Middle frontal gyrus (tissue), 1 donor: ENCODE data around the gene SUFU.

ENCODE experiments used
- DNase-seq: peaks from one replicate; pipeline ENCODE4 v3.0.0-alpha.2; 2015; ENCODE audit warnings: low spot score; ENCODE audit errors: extremely low spot score

SUFU gene

GRCh38 chr10:102593074-102593803 lies 89.5 kb downstream of the SUFU start:
- DNase-seq: no peak

GRCh38 chr10:102593804-102594079 lies 90.0 kb downstream of the SUFU start:
- no peak for DNase-seq

GRCh38 chr10:102595293-102595692 lies 91.5 kb downstream of the SUFU start:
- no peak for DNase-seq

GRCh38 chr10:102595897-102596296 lies 92.1 kb downstream of the SUFU start:
- DNase-seq: no peak

GRCh38 chr10:102596506-102596971 lies 92.8 kb downstream of the SUFU start:
- DNase-seq: peak; percentile 21

- no peak for DNase-seq
These were observed 93.6 kb downstream of the SUFU start for GRCh38 chr10:102597131-102597991.

- DNase-seq: no peak
These were observed 94.5 kb downstream of the SUFU start for GRCh38 chr10:102598243-102598642.

GRCh38 chr10:102599565-102600327 lies 96.0 kb downstream of the SUFU start:
- no peak for DNase-seq

GRCh38 chr10:102600816-102601215 lies 97.0 kb downstream of the SUFU start:
- DNase-seq: no peak

- no peak for DNase-seq
These were observed 97.9 kb downstream of the SUFU start for GRCh38 chr10:102601639-102602038.

- no peak for DNase-seq
These were observed 98.7 kb downstream of the SUFU start for GRCh38 chr10:102602272-102603045.

- no peak for DNase-seq
These were observed 100.2 kb downstream of the SUFU start for GRCh38 chr10:102603946-102604345.

- no peak for DNase-seq
These were observed 100.7 kb downstream of the SUFU start for GRCh38 chr10:102604439-102604841.

GRCh38 chr10:102605712-102606111 lies 101.9 kb downstream of the SUFU start:
- DNase-seq: no peak

- no peak for DNase-seq
These were observed 104.7 kb downstream of the SUFU start for GRCh38 chr10:102608487-102608886.

GRCh38 chr10:102610441-102610887 lies 106.7 kb downstream of the SUFU start:
- no peak for DNase-seq

- DNase-seq: no peak
These were observed 107.8 kb downstream of the SUFU start for GRCh38 chr10:102611514-102612087.

- no peak for DNase-seq
These were observed 109.1 kb downstream of the SUFU start for GRCh38 chr10:102612964-102613275.

- no peak for DNase-seq
These were observed 109.5 kb downstream of the SUFU start for GRCh38 chr10:102613286-102613685.

GRCh38 chr10:102613785-102614184 lies 110.0 kb downstream of the SUFU start:
- no peak for DNase-seq

- DNase-seq: no peak
These were observed 111.1 kb downstream of the SUFU start for GRCh38 chr10:102614888-102615287.
